RPMI8226 (cell line): ENCODE results near the gene SKIDA1.
A peak's percentile ranks its signal among the peaks of the same experiment; 100 is the strongest.

Source experiments
- DNase-seq: peaks from one replicate; pipeline ENCODE4 v3.0.0-alpha.2; 2015

SKIDA1 gene

DNA sequence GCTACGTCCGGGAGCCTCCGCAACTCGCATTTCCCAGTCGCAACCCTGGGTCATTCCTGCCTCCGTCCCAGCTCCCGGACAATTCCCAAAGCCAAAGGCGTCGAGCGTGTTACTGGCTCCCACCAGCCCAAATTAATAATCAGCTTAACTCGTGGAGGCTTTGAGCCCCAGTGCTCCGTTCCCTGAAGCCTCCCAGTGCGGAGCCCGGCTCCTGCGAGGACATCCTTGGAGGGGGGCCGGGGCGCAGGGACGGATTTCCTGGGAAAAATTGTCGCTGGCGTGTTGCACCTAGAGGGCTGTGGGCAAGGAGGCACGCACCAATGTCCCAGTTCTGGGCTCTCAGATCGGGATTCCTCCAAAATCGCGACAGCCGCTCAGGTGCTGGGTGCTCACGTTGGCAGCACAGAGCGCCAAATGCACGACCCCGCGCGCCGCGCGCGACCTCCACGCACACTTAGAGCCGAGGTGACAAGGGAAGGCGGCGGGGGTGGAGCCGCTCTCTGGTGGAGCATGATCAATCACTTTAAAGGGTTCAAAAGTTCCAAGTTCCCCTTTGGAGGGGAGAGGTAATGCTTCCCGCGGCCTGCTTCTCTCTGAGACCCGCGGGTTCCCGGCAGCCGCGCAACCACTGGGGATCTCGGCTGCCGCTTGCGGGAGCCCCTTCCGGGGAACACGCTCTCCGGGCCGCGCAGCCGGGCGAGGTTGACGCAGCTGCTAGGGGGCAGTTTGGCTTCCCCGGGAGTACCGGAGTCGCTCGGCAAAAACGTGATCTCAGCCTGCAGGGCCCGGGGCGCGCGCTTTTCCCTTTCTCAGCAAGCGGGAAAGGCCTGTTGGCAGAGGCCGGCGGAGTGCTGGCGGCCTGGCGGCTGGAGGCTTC lies 25.5 kb downstream of the SKIDA1 start:
- DNase-seq: no peak

DNA sequence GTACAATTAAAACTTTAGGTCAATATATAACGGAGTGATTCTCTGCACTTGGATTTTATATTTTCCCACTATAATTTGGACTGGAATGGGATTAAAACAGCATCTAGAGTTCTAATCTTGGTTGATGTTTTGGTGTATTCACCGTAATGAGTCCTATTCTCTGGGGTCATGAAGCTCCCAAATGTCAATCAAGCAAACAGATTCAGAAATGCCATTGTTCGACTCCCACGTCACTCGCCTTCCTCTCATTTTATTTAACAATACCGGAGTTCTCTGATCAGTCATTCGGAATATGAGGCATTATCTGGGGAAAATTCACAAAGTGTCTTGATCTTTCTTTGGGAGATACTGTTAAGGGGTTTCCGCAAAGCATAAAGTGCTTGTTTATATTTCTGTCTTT lies 26.5 kb downstream of the SKIDA1 start:
- DNase-seq: no peak

DNA sequence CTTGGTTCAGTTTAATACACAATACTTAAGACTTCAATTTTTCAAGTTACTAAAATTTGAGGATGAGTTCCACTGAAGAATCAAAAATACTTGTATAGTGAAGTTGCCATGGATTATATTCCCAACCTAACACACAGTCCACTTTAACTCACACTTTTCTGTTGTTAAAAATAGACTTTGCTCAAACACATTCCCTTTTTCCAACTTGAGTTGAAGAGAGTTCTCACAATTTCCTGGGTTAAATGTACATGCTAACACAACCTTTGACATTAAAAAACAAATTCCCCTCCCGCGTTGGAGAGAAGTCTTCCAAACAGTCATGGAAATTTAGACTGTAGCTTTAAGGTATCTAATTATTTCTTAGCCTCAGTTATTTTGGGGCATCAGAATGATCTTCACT lies 27.1 kb downstream of the SKIDA1 start:
- DNase-seq: no peak

DNA sequence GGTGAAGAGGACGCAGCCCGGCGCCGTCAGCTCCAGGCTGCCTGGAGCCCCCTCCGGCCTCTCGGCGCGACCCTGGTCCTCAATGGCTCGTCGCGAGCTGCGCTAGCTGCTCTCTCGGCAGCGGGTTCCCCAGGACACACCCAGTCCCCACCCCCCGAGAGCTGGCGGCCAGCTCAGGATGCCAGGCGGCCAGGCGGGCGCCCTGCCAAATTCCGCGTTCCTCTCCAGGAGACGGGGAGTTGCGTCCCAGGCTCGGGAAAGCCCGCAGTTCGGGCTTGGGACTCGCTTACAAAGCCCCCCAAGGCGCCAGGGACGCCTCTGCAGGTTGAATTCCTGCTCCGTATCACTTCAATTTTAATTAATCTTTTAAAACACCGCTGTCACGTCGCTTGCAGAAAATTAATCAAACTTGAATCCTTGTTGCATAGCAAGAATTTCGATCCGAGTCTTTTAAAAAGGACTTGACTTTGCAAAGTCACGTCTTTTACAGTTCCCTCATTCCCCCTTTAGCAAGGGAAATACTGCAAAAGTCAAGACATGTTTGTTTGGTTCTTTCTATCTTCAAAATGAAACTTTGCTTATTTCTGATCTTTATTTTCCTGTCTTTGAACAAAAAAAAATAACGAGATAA lies 28.2 kb downstream of the SKIDA1 start:
- DNase-seq: peak; percentile 80

- DNase-seq: peak; percentile 71
Observed at GRCh38 chr10:21496343-21497176, 28.9 kb downstream of the SKIDA1 start.

DNA sequence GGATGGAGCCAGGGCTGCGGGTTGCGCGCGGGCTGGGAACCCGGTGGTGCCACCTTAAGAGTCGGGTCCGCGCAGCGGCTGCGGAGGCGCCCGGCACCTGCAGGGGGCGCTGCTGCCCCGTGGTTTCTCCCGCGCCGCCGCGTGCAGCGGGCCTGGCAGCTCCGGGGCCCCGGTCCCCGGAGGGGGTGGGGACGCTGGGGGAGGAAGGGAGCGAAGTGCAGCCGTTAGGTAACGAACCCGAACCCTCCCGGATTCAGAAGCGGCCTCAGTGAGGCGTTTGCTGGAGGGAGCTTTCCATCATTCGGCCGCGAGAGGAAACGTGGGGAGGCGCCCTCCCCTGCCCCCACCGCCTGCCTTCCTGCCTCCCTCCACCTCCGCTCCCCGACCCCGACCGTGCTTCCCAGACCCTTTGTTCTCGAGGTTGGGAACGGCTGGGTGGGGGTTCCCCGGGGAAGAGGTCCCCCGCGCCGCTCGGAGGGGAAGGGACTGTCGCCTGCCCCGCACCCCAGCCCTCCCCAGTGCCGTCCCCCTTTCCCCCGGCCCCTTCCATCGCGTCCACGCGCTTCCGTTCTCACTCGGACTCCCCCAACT lies 29.6 kb downstream of the SKIDA1 start:
- DNase-seq: peak; percentile 87

GRCh38 chr10:21495002-21495751 lies 30.3 kb downstream of the SKIDA1 start:
- no peak for DNase-seq

GRCh38 chr10:21494191-21495001 lies 31.1 kb downstream of the SKIDA1 start:
- peak; percentile 34 for DNase-seq

- DNase-seq: no peak
Observed at GRCh38 chr10:21493784-21494183, 31.7 kb downstream of the SKIDA1 start.

GRCh38 chr10:21492421-21492820 lies 33.1 kb downstream of the SKIDA1 start:
- no peak for DNase-seq

- no peak for DNase-seq
Observed at GRCh38 chr10:21490711-21491105, 34.8 kb downstream of the SKIDA1 start.

GRCh38 chr10:21490028-21490710 lies 35.3 kb downstream of the SKIDA1 start:
- no peak for DNase-seq

- no peak for DNase-seq
Observed at GRCh38 chr10:21488957-21489446, 36.5 kb downstream of the SKIDA1 start.

- no peak for DNase-seq
Observed at GRCh38 chr10:21488246-21488956, 37.1 kb downstream of the SKIDA1 start.

DNA sequence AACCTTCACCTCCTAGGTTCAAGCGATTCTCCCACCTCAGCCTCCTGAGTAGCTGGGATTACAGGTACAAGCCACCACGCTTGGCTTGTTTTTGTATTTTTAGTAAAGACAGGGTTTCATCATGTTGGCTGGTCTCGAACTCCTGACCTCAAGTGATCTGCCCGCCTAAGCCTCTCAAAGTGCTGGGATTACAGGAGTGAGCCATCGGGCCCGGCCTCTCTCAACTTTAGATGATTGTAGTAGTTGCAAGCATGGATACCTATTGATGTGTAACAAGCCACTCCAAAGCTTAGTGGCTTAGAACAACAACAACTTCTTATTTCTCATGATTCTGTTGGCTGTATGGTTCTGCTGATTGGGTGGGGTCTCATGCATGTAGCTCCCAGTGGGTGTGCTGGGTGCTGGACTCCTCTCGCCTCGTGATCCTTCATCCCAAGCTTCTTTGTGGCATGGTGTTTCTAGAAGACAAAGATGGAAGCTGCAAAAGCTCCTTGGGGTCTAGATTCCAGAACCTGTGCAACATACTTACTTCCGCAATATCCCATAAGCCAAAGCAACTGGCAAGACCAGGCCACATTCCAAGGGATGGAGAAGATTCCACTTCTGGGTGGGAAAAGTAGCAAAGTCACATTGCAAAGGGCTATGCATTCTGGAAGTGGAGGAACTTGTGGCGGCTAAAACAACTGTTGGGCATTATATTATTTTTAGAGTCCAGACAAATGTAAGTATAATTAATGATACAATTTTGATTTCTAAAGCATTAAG lies 37.9 kb downstream of the SKIDA1 start:
- no peak for DNase-seq

DNA sequence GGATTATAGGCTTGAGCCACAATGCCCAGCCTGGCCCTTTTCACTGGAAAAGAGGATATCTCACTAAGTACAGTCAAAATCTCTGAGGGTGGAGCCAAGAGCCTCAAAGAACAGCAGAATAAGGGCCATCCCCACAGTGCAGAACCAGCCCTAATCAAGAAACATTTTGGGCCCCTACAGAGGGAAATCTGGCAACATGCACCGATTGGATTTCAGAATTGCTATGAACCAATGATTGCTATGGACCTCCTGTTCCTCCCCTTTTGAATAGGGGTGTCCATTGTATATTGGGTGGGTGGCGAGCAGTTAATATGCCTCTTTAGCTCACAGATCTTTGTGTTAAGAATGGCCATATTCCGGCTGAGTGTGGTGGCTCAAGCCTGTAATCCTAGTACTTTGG lies 42.7 kb downstream of the SKIDA1 start:
- DNase-seq: no peak

- DNase-seq: no peak
Observed at GRCh38 chr10:21481407-21481806, 44.1 kb downstream of the SKIDA1 start.

GRCh38 chr10:21479570-21480315 lies 45.7 kb downstream of the SKIDA1 start:
- DNase-seq: no peak
